Dendritic cell treated with granulocyte-macrophage colony-stimulating factor and Interleukin-4, amounts not matched to agents 40 ng/mL and 50 ng/mL, for 4 days (primary cell): ENCODE results near the gene LRRC3.
"Not testable (repeated sequence)": the region's sequence is repeated elsewhere in the genome, so short reads cannot be mapped to it uniquely, and the experiment has no call there.

Experiments
- H3K27ac Mint-ChIP-seq: one replicate; pipeline ENCODE4 v1.8.0; 2022; ENCODE audit warnings: mild to moderate bottlenecking, mixed read lengths
- H3K27me3 Mint-ChIP-seq: one replicate; pipeline ENCODE4 v1.8.0; 2022; ENCODE audit warnings: mild to moderate bottlenecking, mixed read lengths
- H3K36me3 Mint-ChIP-seq: one replicate; pipeline ENCODE4 v1.8.0; 2022; ENCODE audit warnings: low read depth, mixed read lengths
- H3K4me1 Mint-ChIP-seq: one replicate; pipeline ENCODE4 v1.8.0; 2022; ENCODE audit warnings: low read depth, mixed read lengths
- H3K4me3 Mint-ChIP-seq: one replicate; pipeline ENCODE4 v1.8.0; 2022; ENCODE audit warnings: mild to moderate bottlenecking, moderate library complexity, mixed read lengths
- H3K9me3 Mint-ChIP-seq: one replicate; pipeline ENCODE4 v1.8.0; 2022; ENCODE audit warnings: mixed read lengths
- intact Hi-C: fragments of 100-400 bp; cut with micrococcal nuclease; formaldehyde crosslinking; loops from one replicate; pipeline ENCODE4 v1.15.0; 2022

LRRC3 gene

GRCh38 chr21:44479556-44480199 lies 24.4 kb downstream of the LRRC3 start:
- H3K36me3 Mint-ChIP-seq, H3K27ac Mint-ChIP-seq, H3K4me3 Mint-ChIP-seq, intact Hi-C loops, H3K9me3 Mint-ChIP-seq: not testable (repeated sequence)
- Mint-ChIP-seq H3K27me3 (peaks cover 16% of the 10 kb centered on the region), H3K4me1 (peaks cover 14% of the 10 kb centered on the region)

- no peak overlapping the region for H3K27ac Mint-ChIP-seq
Observed at GRCh38 chr21:44480200-44481053, 25.1 kb downstream of the LRRC3 start.

GRCh38 chr21:44482581-44483287 lies 27.4 kb downstream of the LRRC3 start:
- H3K4me3 Mint-ChIP-seq: no peak overlapping the region
- peaks cover 13% of the 10 kb centered on the region for H3K4me1 Mint-ChIP-seq
- H3K9me3 Mint-ChIP-seq: no peaks in the 10 kb centered on the region

More at GRCh38 chr21:44480200-44481053, 25.1 kb downstream of the LRRC3 start:
- intact Hi-C loops: no loop called here
- H3K4me3 Mint-ChIP-seq: no peak overlapping the region
- H3K4me1 Mint-ChIP-seq: peaks cover 14% of the 10 kb centered on the region
- H3K36me3 Mint-ChIP-seq: no peaks in the 10 kb centered on the region
- peaks cover 16% of the 10 kb centered on the region for H3K27me3 Mint-ChIP-seq
- no peaks in the 10 kb centered on the region for H3K9me3 Mint-ChIP-seq

GRCh38 chr21:44483288-44484237 lies 28.3 kb downstream of the LRRC3 start:
- H3K4me1 Mint-ChIP-seq: peaks cover 8% of the 10 kb centered on the region
- intact Hi-C loops: no loop called here
- H3K9me3 Mint-ChIP-seq: no peaks in the 10 kb centered on the region
- peaks cover 21% of the 10 kb centered on the region for H3K27me3 Mint-ChIP-seq
- no peak overlapping the region for H3K4me3 Mint-ChIP-seq
- no peak overlapping the region for H3K27ac Mint-ChIP-seq
- H3K36me3 Mint-ChIP-seq: no peaks in the 10 kb centered on the region

More at GRCh38 chr21:44482581-44483287, 27.4 kb downstream of the LRRC3 start:
- Mint-ChIP-seq H3K27me3 (peaks cover 19% of the 10 kb centered on the region), H3K27ac (no peak overlapping the region), H3K36me3 (no peaks in the 10 kb centered on the region)
- intact Hi-C loops: no loop called here

GRCh38 chr21:44484498-44485253 lies 29.4 kb downstream of the LRRC3 start:
- intact Hi-C loops: no loop called here
- no peak overlapping the region for H3K27ac Mint-ChIP-seq
- H3K9me3 Mint-ChIP-seq: no peaks in the 10 kb centered on the region
- peaks cover 27% of the 10 kb centered on the region for H3K27me3 Mint-ChIP-seq
- H3K4me3 Mint-ChIP-seq: no peak overlapping the region
- H3K4me1 Mint-ChIP-seq: no peaks in the 10 kb centered on the region
- H3K36me3 Mint-ChIP-seq: no peaks in the 10 kb centered on the region

- intact Hi-C loops: no loop called here
Observed at GRCh38 chr21:44485254-44485793, 30.0 kb downstream of the LRRC3 start.

GRCh38 chr21:44485796-44486195 lies 30.5 kb downstream of the LRRC3 start:
- no peaks in the 10 kb centered on the region for H3K36me3 Mint-ChIP-seq
- intact Hi-C loops: no loop called here
- no peaks in the 10 kb centered on the region for H3K4me1 Mint-ChIP-seq
- no peak overlapping the region for H3K27ac Mint-ChIP-seq
- no peak overlapping the region for H3K4me3 Mint-ChIP-seq
- peaks cover 31% of the 10 kb centered on the region for H3K27me3 Mint-ChIP-seq
- H3K9me3 Mint-ChIP-seq: no peaks in the 10 kb centered on the region

More at GRCh38 chr21:44485254-44485793, 30.0 kb downstream of the LRRC3 start:
- peaks cover 31% of the 10 kb centered on the region for H3K27me3 Mint-ChIP-seq
- no peak overlapping the region for H3K27ac Mint-ChIP-seq
- H3K36me3 Mint-ChIP-seq: no peaks in the 10 kb centered on the region
- H3K9me3 Mint-ChIP-seq: no peaks in the 10 kb centered on the region
- no peaks in the 10 kb centered on the region for H3K4me1 Mint-ChIP-seq
- H3K4me3 Mint-ChIP-seq: no peak overlapping the region

GRCh38 chr21:44486302-44486701 lies 31.0 kb downstream of the LRRC3 start:
- Mint-ChIP-seq H3K4me1 (no peaks in the 10 kb centered on the region), H3K36me3 (no peaks in the 10 kb centered on the region), H3K4me3 (no peak overlapping the region), H3K27me3 (peaks cover 31% of the 10 kb centered on the region), H3K9me3 (no peaks in the 10 kb centered on the region), H3K27ac (no peak overlapping the region)
- intact Hi-C loops: no loop called here

GRCh38 chr21:44487831-44488230 lies 32.5 kb downstream of the LRRC3 start:
- Mint-ChIP-seq H3K27ac (no peak overlapping the region), H3K27me3 (peaks cover 30% of the 10 kb centered on the region)

GRCh38 chr21:44489962-44490361 lies 34.7 kb downstream of the LRRC3 start:
- Mint-ChIP-seq H3K9me3 (peaks cover 23% of the 10 kb centered on the region), H3K36me3 (peaks cover 19% of the 10 kb centered on the region), H3K4me1 (peaks cover 19% of the 10 kb centered on the region), H3K4me3 (no peak overlapping the region), H3K27me3 (peaks cover 23% of the 10 kb centered on the region), H3K27ac (no peak overlapping the region)
- intact Hi-C loops: no loop called here

More at GRCh38 chr21:44487831-44488230, 32.5 kb downstream of the LRRC3 start:
- H3K36me3 Mint-ChIP-seq: peaks cover 12% of the 10 kb centered on the region
- peaks cover 13% of the 10 kb centered on the region for H3K4me1 Mint-ChIP-seq
- peaks cover 12% of the 10 kb centered on the region for H3K9me3 Mint-ChIP-seq
- no peak overlapping the region for H3K4me3 Mint-ChIP-seq
- intact Hi-C loops: no loop called here

GRCh38 chr21:44490405-44490804 lies 35.1 kb downstream of the LRRC3 start:
- Mint-ChIP-seq H3K9me3 (peaks cover 23% of the 10 kb centered on the region), H3K36me3 (peaks cover 19% of the 10 kb centered on the region), H3K4me1 (peaks cover 19% of the 10 kb centered on the region), H3K27ac (no peak overlapping the region), H3K4me3 (no peak overlapping the region), H3K27me3 (peaks cover 25% of the 10 kb centered on the region)
- intact Hi-C loops: no loop called here

GRCh38 chr21:44490816-44491215 lies 35.5 kb downstream of the LRRC3 start:
- Mint-ChIP-seq H3K4me3 (no peak overlapping the region), H3K27me3 (peaks cover 29% of the 10 kb centered on the region), H3K27ac (no peak overlapping the region), H3K9me3 (peaks cover 23% of the 10 kb centered on the region), H3K36me3 (peaks cover 19% of the 10 kb centered on the region), H3K4me1 (peaks cover 19% of the 10 kb centered on the region)
- intact Hi-C loops: no loop called here
